Measurements from ENCODE around the gene ZMIZ1. TPM values are rescaled to one million over a fixed set of nuclear protein-coding genes. Genes with fewer than 3 reads are reported as not detected.

Gene ZMIZ1
- total RNA-seq, 1 donor from 2014 or later: 6.3 TPM

GRCh38 chr10:79127151-79127961, 58.6 kb downstream of the ZMIZ1 start:
- FAIRE-seq (no peak), DNase-seq (ENCODE audit: low read depth) (peak; percentile 72)
- peaks cover 18% of the 10 kb centered on the region for H3K36me3 ChIP-seq (ENCODE audit: control insufficient read depth, insufficient read depth, low read length)

GRCh38 chr10:79128241-79128922, 59.6 kb downstream of the ZMIZ1 start:
- Histone ChIP-seq H3K36me3 (ENCODE audit: control insufficient read depth, insufficient read depth, low read length) (peaks cover 17% of the 10 kb centered on the region), H3K4me3 (ENCODE audit: low read depth, low read length) (no peak overlapping the region), H3K27me3 (ENCODE audit: control insufficient read depth, insufficient read depth, low read length) (no peaks in the 10 kb centered on the region)
- TF ChIP-seq CTCF (IDR thresholded peaks at IDR 0.05; ENCODE audit: insufficient read depth, low read length, severe bottlenecking): no peak
- no peak for FAIRE-seq
- no peak for DNase-seq (ENCODE audit: low read depth)

More at GRCh38 chr10:79127151-79127961, 58.6 kb downstream of the ZMIZ1 start:
- no peaks in the 10 kb centered on the region for H3K27me3 ChIP-seq (ENCODE audit: control insufficient read depth, insufficient read depth, low read length)
- no peak overlapping the region for H3K4me3 ChIP-seq (ENCODE audit: low read depth, low read length)
- TF ChIP-seq CTCF (IDR thresholded peaks at IDR 0.05; ENCODE audit: insufficient read depth, low read length, severe bottlenecking): peak; percentile 13

GRCh38 chr10:79128923-79129305, 60.1 kb downstream of the ZMIZ1 start:
- no peaks in the 10 kb centered on the region for H3K27me3 ChIP-seq (ENCODE audit: control insufficient read depth, insufficient read depth, low read length)
- FAIRE-seq: no peak
- H3K36me3 ChIP-seq (ENCODE audit: control insufficient read depth, insufficient read depth, low read length): peaks cover 13% of the 10 kb centered on the region
- DNase-seq (ENCODE audit: low read depth): no peak
- no peak overlapping the region for H3K4me3 ChIP-seq (ENCODE audit: low read depth, low read length)
- TF ChIP-seq CTCF (IDR thresholded peaks at IDR 0.05; ENCODE audit: insufficient read depth, low read length, severe bottlenecking): no peak

- Histone ChIP-seq H3K27me3 (ENCODE audit: control insufficient read depth, insufficient read depth, low read length) (no peaks in the 10 kb centered on the region), H3K4me3 (ENCODE audit: low read depth, low read length) (no peak overlapping the region), H3K36me3 (ENCODE audit: control insufficient read depth, insufficient read depth, low read length) (peaks cover 10% of the 10 kb centered on the region)
- FAIRE-seq (no peak), DNase-seq (ENCODE audit: low read depth) (no peak)
- no peak for TF ChIP-seq CTCF (IDR thresholded peaks at IDR 0.05; ENCODE audit: insufficient read depth, low read length, severe bottlenecking)
These were observed 60.7 kb downstream of the ZMIZ1 start for GRCh38 chr10:79129361-79129997.

GRCh38 chr10:79130255-79130654, 61.5 kb downstream of the ZMIZ1 start:
- no peak for TF ChIP-seq CTCF (IDR thresholded peaks at IDR 0.05; ENCODE audit: insufficient read depth, low read length, severe bottlenecking)
- DNase-seq (ENCODE audit: low read depth) (no peak), FAIRE-seq (no peak)
- no peak overlapping the region for H3K4me3 ChIP-seq (ENCODE audit: low read depth, low read length)
- no peaks in the 10 kb centered on the region for H3K27me3 ChIP-seq (ENCODE audit: control insufficient read depth, insufficient read depth, low read length)
- H3K36me3 ChIP-seq (ENCODE audit: control insufficient read depth, insufficient read depth, low read length): peaks cover 10% of the 10 kb centered on the region

All from bronchial epithelial cell (primary cell).